NOMO-1 (cell line): ENCODE measurements around the gene KRT78.
"Not testable (repeated sequence)": the region's sequence is repeated elsewhere in the genome, so short reads cannot be mapped to it uniquely, and the experiment has no call there.

Source experiments
- DNase-seq, 2 experiments: peaks; one replicate each; lab custom pipeline; 2025; ENCODE audit not compliant: unreplicated experiment in 2 of 2; lab: John Stamatoyannopoulos, UW

The KRT78 gene

GRCh38 chr12:52798671-52799504 is 49.9 kb downstream of the KRT78 start:
- DNase-seq: no peak

GRCh38 chr12:52798003-52798670 is 50.7 kb downstream of the KRT78 start:
- DNase-seq: no peak

GRCh38 chr12:52797529-52797894 is 51.3 kb downstream of the KRT78 start:
- DNase-seq: no peak

GRCh38 chr12:52796839-52797528 is 51.8 kb downstream of the KRT78 start:
- DNase-seq: no peak

GRCh38 chr12:52796429-52796794 is 52.4 kb downstream of the KRT78 start:
- no peak for DNase-seq

- no peak for DNase-seq
Observed at GRCh38 chr12:52795694-52796428, 52.9 kb downstream of the KRT78 start, which contains the start of gene KRT3. TSS of gene KRT3 (minus strand) at chr12:52796117. CDS start at chr12:52796042, 75 bp downstream.

- not testable (repeated sequence) for DNase-seq
Observed at GRCh38 chr12:52795332-52795674, 53.5 kb downstream of the KRT78 start.

GRCh38 chr12:52794479-52795331 is 54.1 kb downstream of the KRT78 start:
- no peak for DNase-seq

- DNase-seq: no peak
Observed at GRCh38 chr12:52792185-52793029, 56.4 kb downstream of the KRT78 start.

GRCh38 chr12:52791271-52792184 is 57.3 kb downstream of the KRT78 start:
- no peak for DNase-seq

GRCh38 chr12:52790427-52791270 is 58.1 kb downstream of the KRT78 start:
- DNase-seq: no peak

GRCh38 chr12:52789637-52790426 is 59.0 kb downstream of the KRT78 start:
- DNase-seq: no peak

GRCh38 chr12:52788876-52789636 is 59.7 kb downstream of the KRT78 start:
- no peak for DNase-seq

- DNase-seq: no peak
Observed at GRCh38 chr12:52788192-52788875, 60.5 kb downstream of the KRT78 start.
